Measurements from ENCODE around the gene LDLRAD3. TPM values are rescaled to one million over a fixed set of nuclear protein-coding genes. Genes with fewer than 3 reads are reported as not detected.
A peak's percentile ranks its signal among the peaks of the same experiment; 100 is the strongest.

Gene LDLRAD3
- total RNA-seq, 2 donors from 2014 or later: 0.10 to 1.8 TPM

DNA sequence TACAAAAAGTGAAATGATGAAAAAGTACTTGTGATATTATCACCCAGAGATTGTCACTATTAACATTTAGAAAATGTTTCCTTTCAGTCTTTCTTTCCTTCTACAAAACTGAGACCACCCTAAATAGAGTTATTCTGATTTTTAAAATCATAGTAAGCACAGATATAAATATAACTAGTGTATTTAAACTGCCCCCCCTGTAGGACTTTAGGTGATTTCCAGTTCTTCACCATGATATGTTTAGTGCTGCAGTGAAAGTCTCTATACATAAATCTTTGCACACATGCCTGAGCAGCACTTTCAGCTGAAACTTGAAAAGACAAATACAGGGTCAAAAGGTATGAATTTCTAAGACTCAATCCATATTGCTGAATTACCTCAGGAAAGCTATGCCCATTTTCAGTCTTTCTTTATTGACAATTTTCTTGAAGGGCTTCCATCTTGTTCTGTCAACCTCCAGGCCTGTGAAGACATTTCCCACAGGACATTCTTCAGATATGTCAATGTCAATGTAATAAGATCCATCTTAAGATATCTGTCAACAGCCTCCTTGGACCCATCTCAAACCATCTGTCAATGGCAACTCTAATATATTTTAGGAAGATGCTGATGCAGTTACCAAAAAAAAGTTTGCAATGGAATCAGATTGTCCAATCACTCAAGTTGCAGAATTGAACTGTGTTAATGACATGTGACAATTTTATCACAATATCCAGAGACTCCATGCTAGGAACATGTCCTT lies 30.8 kb upstream of the LDLRAD3 start:
- peaks cover 0 to 3% of the 10 kb centered on the region in 2 donors for H3K4me1 Mint-ChIP-seq (ENCODE audit: low read depth in 2 of 2)
- no peak overlapping the region for H3K27ac Mint-ChIP-seq
- H3K27me3 Mint-ChIP-seq: peaks cover 0 to 4% of the 10 kb centered on the region in 2 donors
- H3K9me3 Mint-ChIP-seq: no peaks in the 10 kb centered on the region
- no peak for ATAC-seq
- no peak overlapping the region for H3K4me3 Mint-ChIP-seq
- no peaks in the 10 kb centered on the region for H3K36me3 Mint-ChIP-seq
- no peak for DNase-seq (ENCODE audit: low spot score)

DNA sequence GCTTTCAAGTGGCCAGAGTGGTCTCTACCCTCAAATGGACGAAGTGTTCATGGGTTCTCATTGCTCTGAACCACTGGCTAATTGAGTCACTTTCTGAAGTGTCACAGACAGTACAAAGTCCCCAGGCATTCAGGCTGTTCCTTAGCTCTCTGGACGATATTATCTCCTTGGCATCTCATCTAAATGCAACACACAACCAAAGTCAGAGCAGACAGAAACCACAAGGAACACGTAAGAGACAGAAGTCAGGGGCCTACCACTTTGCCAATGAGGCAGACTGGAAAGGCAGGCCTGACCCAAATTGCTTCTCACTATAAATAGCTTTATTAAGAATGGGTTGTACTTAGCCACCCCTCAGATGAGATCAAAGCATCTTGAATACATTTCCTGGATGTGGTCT lies 29.0 kb upstream of the LDLRAD3 start:
- Mint-ChIP-seq H3K9me3 (no peaks in the 10 kb centered on the region), H3K4me3 (no peak overlapping the region), H3K27me3 (peaks cover 4 to 15% of the 10 kb centered on the region in 2 donors), H3K27ac (no peak overlapping the region), H3K36me3 (no peaks in the 10 kb centered on the region), H3K4me1 (ENCODE audit: low read depth in 2 of 2) (peaks cover 0 to 3% of the 10 kb centered on the region in 2 donors)
- DNase-seq (ENCODE audit: low spot score): no peak
- peak in 1 of 2 donors; percentile 43 for ATAC-seq

DNA sequence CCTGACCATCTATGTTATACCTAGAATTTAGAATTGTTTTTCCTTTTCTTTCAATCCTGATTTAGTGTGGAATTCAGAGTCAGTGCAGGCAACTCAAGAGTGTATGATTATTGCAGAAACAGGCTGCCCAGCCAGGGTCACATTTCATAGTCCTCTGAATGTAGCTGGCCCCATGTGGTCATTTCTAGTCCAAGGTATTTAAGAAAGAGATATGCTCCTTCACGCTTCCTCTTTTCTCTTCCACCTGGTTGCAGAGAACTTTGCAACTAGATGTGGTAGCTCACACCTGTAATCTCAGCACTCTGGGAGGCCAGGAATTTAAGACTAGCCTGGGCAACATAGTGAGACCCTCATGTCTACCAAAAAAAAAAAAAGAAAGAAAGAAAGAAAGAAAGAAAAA lies 27.6 kb upstream of the LDLRAD3 start:
- H3K36me3 Mint-ChIP-seq: no peaks in the 10 kb centered on the region
- DNase-seq (ENCODE audit: low spot score): no peak
- no peak for ATAC-seq
- H3K4me3 Mint-ChIP-seq: no peak overlapping the region
- no peak overlapping the region for H3K27ac Mint-ChIP-seq
- peaks cover 2 to 15% of the 10 kb centered on the region in 2 donors for H3K27me3 Mint-ChIP-seq
- no peaks in the 10 kb centered on the region for H3K9me3 Mint-ChIP-seq
- peaks cover 0 to 3% of the 10 kb centered on the region in 2 donors for H3K4me1 Mint-ChIP-seq (ENCODE audit: low read depth in 2 of 2)

DNA sequence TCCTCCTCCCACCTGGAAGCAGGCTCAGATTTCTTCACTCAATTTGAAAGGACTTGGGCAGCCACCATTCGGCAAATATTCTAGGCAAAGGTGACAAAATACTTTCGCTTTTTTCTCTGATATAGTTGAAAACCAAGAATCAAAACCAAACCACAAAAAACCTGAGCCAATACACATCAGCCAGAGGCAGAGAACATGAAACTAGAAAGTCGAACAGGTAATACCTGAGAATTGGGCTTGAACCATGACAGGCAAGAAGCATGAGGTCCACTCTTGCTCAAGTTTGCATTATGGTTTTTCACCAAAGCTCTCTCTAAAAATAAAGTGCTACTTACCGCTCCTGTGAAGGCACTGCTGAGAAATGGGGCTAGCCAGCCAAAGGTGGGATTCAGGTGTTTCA lies 26.2 kb upstream of the LDLRAD3 start:
- no peak for ATAC-seq
- no peak for DNase-seq (ENCODE audit: low spot score)
- peaks cover 2 to 15% of the 10 kb centered on the region in 2 donors for H3K27me3 Mint-ChIP-seq
- H3K36me3 Mint-ChIP-seq: no peaks in the 10 kb centered on the region
- H3K27ac Mint-ChIP-seq: no peak overlapping the region
- no peaks in the 10 kb centered on the region for H3K4me1 Mint-ChIP-seq (ENCODE audit: low read depth in 2 of 2)
- H3K4me3 Mint-ChIP-seq: no peak overlapping the region
- no peaks in the 10 kb centered on the region for H3K9me3 Mint-ChIP-seq

DNA sequence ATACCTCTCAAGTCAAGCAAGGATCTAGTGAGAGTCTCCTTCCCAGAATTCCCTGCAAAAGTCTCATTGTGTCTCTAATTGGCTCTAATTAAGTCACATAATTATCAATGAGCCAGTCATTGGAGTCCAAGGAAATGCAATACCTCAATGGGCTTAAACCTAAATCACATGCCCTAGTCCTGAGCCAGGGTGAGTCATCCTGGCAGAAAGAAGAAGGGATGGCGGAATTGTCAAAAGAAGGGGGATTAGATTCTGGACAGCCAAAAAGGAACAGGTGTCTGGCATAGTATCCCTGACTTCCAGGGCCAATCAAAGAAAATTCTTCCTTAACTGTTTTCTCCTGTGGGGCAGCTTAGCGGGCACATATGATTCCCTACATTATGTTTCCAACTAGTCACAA lies 25.1 kb upstream of the LDLRAD3 start:
- H3K4me3 Mint-ChIP-seq: no peak overlapping the region
- no peaks in the 10 kb centered on the region for H3K4me1 Mint-ChIP-seq (ENCODE audit: low read depth in 2 of 2)
- H3K36me3 Mint-ChIP-seq: no peaks in the 10 kb centered on the region
- H3K27me3 Mint-ChIP-seq: peaks cover 2 to 15% of the 10 kb centered on the region in 2 donors
- no peak overlapping the region for H3K27ac Mint-ChIP-seq
- no peak for ATAC-seq
- DNase-seq (ENCODE audit: low spot score): no peak
- no peaks in the 10 kb centered on the region for H3K9me3 Mint-ChIP-seq

DNA sequence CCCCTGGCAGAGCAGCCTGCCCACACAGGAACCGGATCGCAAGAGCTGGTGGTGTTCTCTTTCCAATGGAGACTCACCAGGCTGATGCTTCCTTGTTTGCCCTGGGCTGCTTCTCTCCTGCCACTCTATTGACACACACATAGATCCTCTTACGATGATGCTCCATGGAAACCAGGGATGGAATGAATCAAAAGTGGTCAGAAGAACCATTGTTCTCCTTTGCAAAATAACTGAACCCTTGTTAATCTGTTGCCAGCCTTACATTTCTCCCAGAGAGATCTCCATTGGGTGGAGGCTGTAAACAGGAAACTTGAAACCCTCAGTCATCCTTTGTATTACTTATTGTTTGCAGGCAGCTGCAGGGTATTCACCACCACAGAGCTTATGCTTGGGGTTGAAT lies 24.6 kb upstream of the LDLRAD3 start:
- Mint-ChIP-seq H3K27me3 (peaks cover 2 to 15% of the 10 kb centered on the region in 2 donors), H3K4me3 (no peak overlapping the region), H3K27ac (no peak overlapping the region), H3K4me1 (ENCODE audit: low read depth in 2 of 2) (no peaks in the 10 kb centered on the region), H3K9me3 (no peaks in the 10 kb centered on the region), H3K36me3 (no peaks in the 10 kb centered on the region)
- ATAC-seq (no peak), DNase-seq (ENCODE audit: low spot score) (no peak)

DNA sequence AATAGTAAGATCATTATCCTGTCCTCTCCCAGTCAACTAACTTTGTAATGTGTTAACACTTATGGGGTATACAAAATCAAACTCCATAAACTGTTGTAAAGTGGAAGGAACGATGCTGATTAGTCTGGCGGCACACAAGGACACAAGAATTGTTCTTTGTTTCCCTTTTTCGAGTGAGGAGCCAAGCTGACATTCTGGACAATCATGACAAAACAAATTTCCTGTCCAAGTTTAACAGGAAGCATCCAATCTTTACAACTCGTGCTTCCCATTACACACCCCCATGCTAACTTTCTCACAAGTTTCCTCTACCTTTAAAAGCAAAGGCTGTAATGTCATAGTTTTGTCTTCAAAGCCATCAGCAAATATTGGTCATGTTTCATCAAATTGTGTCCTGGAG lies 20.4 kb upstream of the LDLRAD3 start:
- no peak overlapping the region for H3K4me3 Mint-ChIP-seq
- H3K4me1 Mint-ChIP-seq (ENCODE audit: low read depth in 2 of 2): no peaks in the 10 kb centered on the region
- DNase-seq (ENCODE audit: low spot score) (no peak), ATAC-seq (no peak)
- no peaks in the 10 kb centered on the region for H3K36me3 Mint-ChIP-seq
- peaks cover 5 to 12% of the 10 kb centered on the region in 2 donors for H3K27me3 Mint-ChIP-seq
- no peaks in the 10 kb centered on the region for H3K9me3 Mint-ChIP-seq
- H3K27ac Mint-ChIP-seq: no peak overlapping the region

DNA sequence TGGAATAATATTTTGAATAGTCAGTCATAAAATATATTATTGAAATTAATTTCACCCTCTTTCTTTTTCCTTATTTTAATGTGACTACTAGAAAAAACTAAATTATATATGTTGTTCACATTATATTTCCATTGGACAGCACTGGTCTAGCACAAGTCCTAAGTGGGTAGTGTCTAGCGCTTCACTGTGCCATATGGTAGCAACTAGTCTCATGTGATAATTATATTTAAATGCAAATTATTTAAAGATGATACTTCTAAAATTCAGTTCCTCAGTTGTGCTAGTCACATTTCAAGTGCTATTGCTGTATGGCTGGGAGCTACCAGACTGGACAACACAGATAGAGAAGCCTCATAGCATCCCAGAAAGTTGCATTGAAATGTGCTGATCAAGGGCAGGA lies 19.1 kb upstream of the LDLRAD3 start:
- Mint-ChIP-seq H3K36me3 (no peaks in the 10 kb centered on the region), H3K4me1 (ENCODE audit: low read depth in 2 of 2) (no peaks in the 10 kb centered on the region), H3K4me3 (no peak overlapping the region), H3K27ac (no peak overlapping the region), H3K9me3 (no peaks in the 10 kb centered on the region), H3K27me3 (peaks cover under 1 to 5% of the 10 kb centered on the region in 2 donors)
- no peak for ATAC-seq
- no peak for DNase-seq (ENCODE audit: low spot score)

DNA sequence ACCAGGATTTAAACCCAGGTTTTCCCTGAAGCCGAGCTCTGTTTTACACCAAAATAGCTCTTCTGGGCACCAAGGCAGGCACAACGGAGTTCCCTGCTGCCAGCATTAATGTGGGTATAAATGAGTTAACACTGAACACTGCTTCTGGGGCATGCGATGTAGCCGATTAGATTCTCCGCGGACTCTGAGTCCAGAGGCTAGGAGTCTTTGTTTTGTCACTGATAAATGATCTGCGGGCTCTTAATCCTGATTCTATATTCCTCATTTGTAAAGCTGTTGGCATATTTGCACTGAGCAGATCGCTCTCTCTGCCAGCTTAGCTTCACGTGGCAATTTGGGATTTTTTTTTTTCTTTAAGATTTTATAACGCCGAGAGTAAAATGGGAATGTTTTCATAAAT lies 16.8 kb upstream of the LDLRAD3 start:
- DNase-seq (ENCODE audit: low spot score) (no peak), ATAC-seq (no peak)
- no peak overlapping the region for H3K4me3 Mint-ChIP-seq
- no peaks in the 10 kb centered on the region for H3K9me3 Mint-ChIP-seq
- H3K36me3 Mint-ChIP-seq: no peaks in the 10 kb centered on the region
- no peaks in the 10 kb centered on the region for H3K4me1 Mint-ChIP-seq (ENCODE audit: low read depth in 2 of 2)
- H3K27ac Mint-ChIP-seq: no peak overlapping the region
- H3K27me3 Mint-ChIP-seq: peaks cover 8 to 9% of the 10 kb centered on the region in 2 donors

DNA sequence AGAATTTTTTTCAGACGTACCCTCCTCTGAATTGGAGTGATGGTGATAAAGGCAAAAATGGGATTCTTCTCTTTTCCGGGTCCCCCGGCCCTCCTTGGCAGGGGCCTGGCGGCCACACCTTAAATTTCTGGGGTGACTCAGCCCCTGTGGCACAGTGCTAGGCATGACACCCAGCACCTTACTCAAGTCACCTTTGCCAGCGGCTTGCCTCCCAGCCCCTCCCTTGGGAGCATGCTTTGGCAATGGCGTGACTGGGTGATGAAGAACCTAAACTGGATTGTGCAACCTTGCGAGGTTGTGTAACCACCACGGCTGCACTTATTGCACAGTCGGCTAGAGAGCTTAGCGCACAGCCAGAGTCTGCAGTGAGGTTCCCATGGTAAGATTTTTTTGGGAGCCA lies 16.2 kb upstream of the LDLRAD3 start:
- Mint-ChIP-seq H3K27ac (no peak overlapping the region), H3K4me1 (ENCODE audit: low read depth in 2 of 2) (no peaks in the 10 kb centered on the region), H3K4me3 (no peak overlapping the region), H3K36me3 (no peaks in the 10 kb centered on the region), H3K27me3 (peaks cover 11 to 13% of the 10 kb centered on the region in 2 donors), H3K9me3 (no peaks in the 10 kb centered on the region)
- ATAC-seq: peak; percentile 43 to 54
- DNase-seq (ENCODE audit: low spot score): no peak

DNA sequence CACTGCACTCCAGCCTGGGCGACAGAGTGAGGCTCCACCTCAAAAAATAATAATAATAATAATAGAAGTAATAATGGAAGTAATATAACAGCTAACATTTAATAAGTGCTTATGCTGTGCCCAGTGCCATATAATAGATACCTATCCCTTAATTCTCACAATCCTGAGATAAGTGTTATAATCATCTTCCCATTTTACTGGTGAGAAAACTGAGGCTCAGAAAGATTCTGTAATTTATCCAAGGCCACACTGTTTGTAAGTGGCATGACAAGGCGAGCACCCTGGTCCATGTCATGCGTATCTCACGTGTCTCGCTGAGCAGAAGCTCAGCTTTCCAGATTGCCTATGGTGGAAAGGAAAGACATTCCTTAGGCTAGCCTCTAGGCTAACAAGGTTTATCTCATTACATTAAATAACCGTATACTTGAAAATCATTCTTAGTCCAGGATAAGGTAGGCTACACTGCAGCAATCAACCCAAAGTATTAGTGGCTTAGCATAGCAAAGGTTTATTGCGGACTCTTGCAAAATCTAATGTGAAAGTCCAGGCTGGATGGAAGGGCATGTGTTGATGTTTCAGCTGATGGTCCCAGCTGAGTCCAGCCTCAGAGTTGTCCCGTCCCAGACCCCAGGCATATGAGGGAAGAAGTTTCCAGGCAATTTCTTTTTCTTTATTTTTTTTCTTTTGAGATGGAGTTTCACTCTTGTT lies 15.0 kb upstream of the LDLRAD3 start:
- H3K27me3 Mint-ChIP-seq: peaks cover 13 to 19% of the 10 kb centered on the region in 2 donors

DNA sequence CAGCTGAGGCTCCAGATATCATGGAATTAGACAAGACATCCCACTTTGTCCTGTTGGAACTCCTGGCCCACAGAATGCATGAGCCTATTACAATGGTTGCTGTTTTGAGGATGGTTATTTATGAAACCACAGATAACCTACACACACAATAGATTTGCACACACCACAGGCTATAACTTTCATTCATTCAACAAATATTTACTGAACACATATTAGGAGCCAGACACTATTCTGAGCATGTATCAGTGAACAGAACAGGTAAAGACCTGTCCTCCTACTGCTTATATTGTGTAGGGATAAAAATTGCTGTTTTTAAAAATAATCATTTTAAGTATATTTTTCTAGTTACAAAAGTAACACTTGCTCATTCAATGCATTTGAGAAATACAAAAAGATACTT lies 13.4 kb upstream of the LDLRAD3 start:
- no peak for ATAC-seq

More for the DNA sequence above, 15.0 kb upstream of the LDLRAD3 start:
- H3K27ac Mint-ChIP-seq: no peak overlapping the region
- no peaks in the 10 kb centered on the region for H3K4me1 Mint-ChIP-seq (ENCODE audit: low read depth in 2 of 2)
- H3K9me3 Mint-ChIP-seq: no peaks in the 10 kb centered on the region
- DNase-seq (ENCODE audit: low spot score) (no peak), ATAC-seq (no peak)
- no peak overlapping the region for H3K4me3 Mint-ChIP-seq
- H3K36me3 Mint-ChIP-seq: no peaks in the 10 kb centered on the region

DNA sequence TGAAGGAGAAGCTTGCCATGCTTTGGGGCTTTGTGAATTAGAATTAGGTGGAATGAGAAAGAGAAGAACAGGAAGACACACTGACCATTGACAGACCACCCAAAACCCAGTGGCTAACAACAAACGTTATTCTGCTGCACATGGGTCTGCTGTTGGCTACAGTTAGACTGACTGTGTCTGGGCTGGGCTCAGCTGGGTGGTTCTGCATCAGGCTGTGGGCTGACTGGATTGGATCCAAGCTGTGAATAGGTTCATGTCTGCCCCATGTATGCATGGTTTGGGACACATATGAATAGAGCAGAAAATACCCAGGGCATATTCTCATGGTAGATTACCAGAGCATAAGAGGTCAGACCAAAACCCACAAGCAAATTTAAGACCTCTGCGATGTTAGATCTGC lies 11.7 kb upstream of the LDLRAD3 start:
- Mint-ChIP-seq H3K36me3 (no peaks in the 10 kb centered on the region), H3K4me1 (ENCODE audit: low read depth in 2 of 2) (no peaks in the 10 kb centered on the region), H3K9me3 (no peaks in the 10 kb centered on the region), H3K4me3 (no peak overlapping the region), H3K27ac (no peak overlapping the region), H3K27me3 (peaks cover 24 to 28% of the 10 kb centered on the region in 2 donors)
- no peak for ATAC-seq
- no peak for DNase-seq (ENCODE audit: low spot score)

More for the DNA sequence above, 13.4 kb upstream of the LDLRAD3 start:
- no peaks in the 10 kb centered on the region for H3K4me1 Mint-ChIP-seq (ENCODE audit: low read depth in 2 of 2)
- H3K27ac Mint-ChIP-seq: no peak overlapping the region
- H3K9me3 Mint-ChIP-seq: no peaks in the 10 kb centered on the region
- H3K36me3 Mint-ChIP-seq: no peaks in the 10 kb centered on the region
- no peak for DNase-seq (ENCODE audit: low spot score)
- no peak overlapping the region for H3K4me3 Mint-ChIP-seq
- peaks cover 15 to 25% of the 10 kb centered on the region in 2 donors for H3K27me3 Mint-ChIP-seq

DNA sequence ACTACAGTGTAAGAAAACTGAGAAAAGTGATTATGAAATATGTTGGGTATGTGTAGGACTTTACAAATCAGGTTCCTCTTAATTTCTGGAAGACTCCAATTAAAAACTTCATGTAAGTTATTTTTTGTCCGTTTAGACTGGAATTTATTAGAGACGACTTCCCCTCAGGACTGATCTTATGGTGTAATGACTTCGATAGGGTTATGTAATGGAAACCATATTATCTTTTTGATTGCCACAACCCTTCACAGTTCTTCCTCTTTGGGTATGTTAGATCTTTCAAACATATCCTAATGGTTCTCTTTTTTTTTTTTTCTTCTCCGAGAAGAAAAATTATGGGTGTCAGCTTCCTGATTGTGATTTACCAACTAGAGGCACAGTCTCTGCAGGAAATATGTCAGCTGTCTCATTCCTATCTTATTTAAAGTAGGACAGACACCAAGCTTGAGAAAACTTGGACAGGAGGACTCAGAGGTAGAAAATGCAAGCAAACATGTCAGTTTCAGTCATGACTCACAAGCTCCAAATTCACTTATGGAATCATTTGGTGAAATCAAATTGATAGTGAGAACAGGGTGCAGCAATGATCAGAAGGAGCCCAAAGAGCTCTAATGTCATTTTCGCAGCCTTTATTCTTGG lies 11.1 kb upstream of the LDLRAD3 start:
- ATAC-seq (no peak), DNase-seq (ENCODE audit: low spot score) (no peak)
- H3K27me3 Mint-ChIP-seq: peaks cover 28 to 32% of the 10 kb centered on the region in 2 donors
- no peaks in the 10 kb centered on the region for H3K9me3 Mint-ChIP-seq
- no peak overlapping the region for H3K27ac Mint-ChIP-seq
- no peaks in the 10 kb centered on the region for H3K36me3 Mint-ChIP-seq
- no peak overlapping the region for H3K4me3 Mint-ChIP-seq
- H3K4me1 Mint-ChIP-seq (ENCODE audit: low read depth in 2 of 2): no peaks in the 10 kb centered on the region
